Subcutaneous abdominal adipose tissue (tissue), 5 donors: ENCODE data around the gene LGALS3BP.
"Not testable (repeated sequence)": the region's sequence is repeated elsewhere in the genome, so short reads cannot be mapped to it uniquely, and the experiment has no call there.

ENCODE experiments used
- H3K27ac ChIP-seq: one replicate; pipeline ENCODE4 v1.7.0; 2013; ENCODE audit warnings: low read depth, mild to moderate bottlenecking, inconsistent platforms, low read length, moderate library complexity
- H3K27me3 ChIP-seq, 5 donors: one replicate each; pipeline ENCODE4 v1.7.0; 2013; ENCODE audit warnings: low read length in 5 of 5, inconsistent platforms in 1 of 5; ENCODE audit not compliant: control insufficient read depth in 5 of 5, insufficient read depth in 4 of 5
- H3K36me3 ChIP-seq, 5 donors: one replicate each; pipeline ENCODE4 v1.7.0; 2013; ENCODE audit warnings: low read length in 5 of 5; ENCODE audit not compliant: control insufficient read depth in 5 of 5, insufficient read depth in 5 of 5
- H3K4me1 ChIP-seq, 5 donors: one replicate each; pipeline ENCODE4 v1.7.0; 2013; ENCODE audit warnings: low read length in 5 of 5, mild to moderate bottlenecking in 3 of 5, moderate library complexity in 1 of 5; ENCODE audit not compliant: control insufficient read depth in 5 of 5, insufficient read depth in 5 of 5
- H3K4me3 ChIP-seq, 5 donors: one replicate each; pipeline ENCODE4 v1.7.0; 2013; ENCODE audit warnings: low read length in 5 of 5, low read depth in 1 of 5
- H3K9ac ChIP-seq, 5 donors: one replicate each; pipeline ENCODE4 v1.7.0; 2013; ENCODE audit warnings: low read length in 5 of 5, mild to moderate bottlenecking in 4 of 5, moderate library complexity in 3 of 5
- H3K9me3 ChIP-seq, 5 donors: one replicate each; pipeline ENCODE4 v1.7.0; 2013; ENCODE audit warnings: low read length in 5 of 5; ENCODE audit not compliant: control insufficient read depth in 5 of 5
- donor health status: healthy.
- donor health status: healthy.
- donor health status: healthy.
- donor health status: healthy.
- donor health status: healthy.

LGALS3BP gene

DNA sequence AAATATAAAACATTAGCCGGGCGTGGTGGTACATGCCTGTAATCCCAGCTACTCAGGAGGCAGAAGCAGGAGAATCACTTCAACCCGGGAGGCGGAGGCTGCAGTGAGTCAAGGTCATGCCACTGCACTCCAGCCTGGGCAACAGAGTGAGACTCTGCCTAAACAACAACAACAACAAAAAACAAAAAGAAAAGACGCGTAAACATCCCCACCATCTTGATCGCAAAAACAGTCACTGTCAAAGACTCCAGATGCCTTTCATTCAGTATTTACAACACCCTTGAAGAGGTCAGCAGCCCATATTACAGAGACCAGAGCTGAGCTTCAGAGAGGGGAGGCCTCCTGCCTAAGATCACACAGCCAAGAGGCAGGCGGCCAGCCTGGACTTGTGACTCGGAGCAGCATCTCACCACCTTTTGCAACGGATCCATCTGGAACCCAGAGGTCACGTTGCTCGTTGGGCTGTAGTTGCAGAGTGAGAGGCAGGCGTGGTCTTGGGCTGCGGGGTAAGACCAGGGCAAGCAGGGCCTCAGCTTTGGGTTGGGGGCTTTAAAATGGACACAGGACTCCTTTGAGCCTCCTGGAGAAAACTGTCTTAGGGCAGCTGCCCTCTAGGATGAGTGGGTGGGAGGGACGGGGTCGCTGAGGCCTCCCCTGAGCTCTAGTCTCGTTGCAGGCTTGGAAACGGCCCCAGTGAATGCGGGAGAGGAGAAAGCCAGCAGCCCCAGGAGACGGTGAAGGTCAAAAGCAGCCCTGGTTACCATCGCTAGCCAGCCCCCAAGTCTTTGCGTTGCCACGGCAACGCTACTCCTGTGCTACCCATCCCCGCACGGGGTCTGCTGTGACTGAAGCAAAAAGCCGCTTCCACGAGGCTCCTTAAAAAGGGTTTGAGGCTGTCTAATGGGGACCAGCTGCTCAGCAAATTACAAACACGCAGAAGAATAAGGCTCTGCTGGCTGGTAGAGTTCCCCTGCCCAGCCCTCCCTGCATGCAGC lies 26.1 kb downstream of the LGALS3BP start:
- Histone ChIP-seq H3K4me1 (peaks cover 3 to 22% (median 10%) of the 10 kb centered on the region in 5 donors), H3K9ac (no peak overlapping the region), H3K9me3 (peaks cover 3 to 19% (median 18%) of the 10 kb centered on the region in 5 donors), H3K36me3 (no peaks in the 10 kb centered on the region), H3K27me3 (peaks cover 0 to 6% (median 0%) of the 10 kb centered on the region in 5 donors), H3K27ac (no peak overlapping the region), H3K4me3 (no peak overlapping the region)

- H3K4me3 ChIP-seq, result no peak overlapping the region
- H3K9ac ChIP-seq, result peak overlapping the region in 1 of 5 donors; percentile 36
- H3K27ac ChIP-seq, result no peak overlapping the region
- no peaks in the 10 kb centered on the region for H3K36me3 ChIP-seq
- peaks cover 3 to 22% (median 10%) of the 10 kb centered on the region in 5 donors for H3K4me1 ChIP-seq
- H3K9me3 ChIP-seq, result peaks cover 3 to 19% (median 18%) of the 10 kb centered on the region in 5 donors
- H3K27me3 ChIP-seq, result peaks cover 0 to 6% (median 0%) of the 10 kb centered on the region in 5 donors
Measured at GRCh38 chr17:78952706-78953105, 27.0 kb downstream of the LGALS3BP start.

- H3K4me3 ChIP-seq, result no peak overlapping the region
- no peak overlapping the region for H3K9ac ChIP-seq
- H3K36me3 ChIP-seq, result no peaks in the 10 kb centered on the region
- H3K4me1 ChIP-seq, result peaks cover 3 to 22% (median 10%) of the 10 kb centered on the region in 5 donors
- H3K27me3 ChIP-seq, result peaks cover 0 to 6% (median 0%) of the 10 kb centered on the region in 5 donors
- H3K27ac ChIP-seq, result no peak overlapping the region
- H3K9me3 ChIP-seq, result peaks cover 3 to 19% (median 18%) of the 10 kb centered on the region in 5 donors
Measured at GRCh38 chr17:78951967-78952551, 27.7 kb downstream of the LGALS3BP start.

DNA sequence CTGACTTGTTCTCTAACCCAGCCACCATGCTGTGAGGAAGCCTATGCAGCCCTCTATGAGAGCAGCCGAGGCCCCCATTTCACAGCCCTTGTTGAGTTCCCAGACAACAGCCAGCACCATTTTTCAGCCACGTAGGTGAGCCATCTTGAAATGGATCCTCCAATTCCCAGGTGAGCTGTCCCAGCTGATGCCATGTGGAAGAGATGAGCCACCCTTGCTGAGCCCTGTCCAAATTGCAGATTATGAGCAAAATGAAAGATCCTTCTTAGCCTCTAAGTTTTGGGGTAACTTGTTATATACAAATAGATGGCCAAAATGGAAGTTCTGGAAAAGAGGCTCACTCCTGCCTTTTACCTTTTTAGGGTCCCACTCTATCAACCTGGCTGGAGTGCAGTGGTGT lies 28.9 kb downstream of the LGALS3BP start:
- H3K36me3 ChIP-seq, result no peaks in the 10 kb centered on the region
- H3K9me3 ChIP-seq, result peaks cover 3 to 19% (median 18%) of the 10 kb centered on the region in 5 donors
- no peak overlapping the region for H3K27ac ChIP-seq
- peaks cover 0 to 6% (median 0%) of the 10 kb centered on the region in 5 donors for H3K27me3 ChIP-seq
- peak overlapping the region in 1 of 5 donors; percentile 9 for H3K4me3 ChIP-seq
- H3K4me1 ChIP-seq, result peaks cover 3 to 28% (median 12%) of the 10 kb centered on the region in 5 donors
- no peak overlapping the region for H3K9ac ChIP-seq

GRCh38 chr17:78947235-78948149 lies 32.2 kb downstream of the LGALS3BP start:
- Histone ChIP-seq H3K27me3 (peaks cover 0 to under 1% (median 0%) of the 10 kb centered on the region in 5 donors), H3K27ac (no peak overlapping the region), H3K9me3 (peaks cover 3 to 19% (median 18%) of the 10 kb centered on the region in 5 donors), H3K4me1 (peaks cover 3 to 17% (median 8%) of the 10 kb centered on the region in 5 donors), H3K4me3 (no peak overlapping the region), H3K36me3 (no peaks in the 10 kb centered on the region), H3K9ac (no peak overlapping the region)

DNA sequence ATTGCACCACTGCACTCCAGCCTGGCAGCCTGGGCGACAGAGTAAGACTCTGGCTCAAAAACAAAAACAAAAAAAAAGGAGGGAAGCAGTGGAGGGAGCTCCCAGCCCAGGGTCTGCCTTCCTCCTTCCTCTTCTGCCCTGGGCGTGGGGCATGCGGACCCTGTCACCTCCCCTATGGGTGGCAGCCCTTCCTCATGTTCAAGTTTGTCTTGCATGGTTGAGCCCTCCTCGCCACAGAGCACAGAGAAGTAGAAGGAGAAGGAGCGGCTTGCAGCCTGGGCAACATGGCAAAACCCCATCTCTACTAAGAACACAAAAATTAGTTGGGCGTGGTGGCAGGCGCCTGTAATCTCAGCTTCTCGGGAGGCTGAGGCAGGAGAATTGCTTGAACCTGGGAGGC lies 33.1 kb downstream of the LGALS3BP start:
- H3K9me3 ChIP-seq, result peaks cover 3 to 19% (median 18%) of the 10 kb centered on the region in 5 donors
- H3K4me3 ChIP-seq, result no peak overlapping the region
- no peaks in the 10 kb centered on the region for H3K36me3 ChIP-seq
- H3K9ac ChIP-seq, result no peak overlapping the region
- no peaks in the 10 kb centered on the region for H3K27me3 ChIP-seq
- H3K4me1 ChIP-seq, result peaks cover under 1 to 9% (median 7%) of the 10 kb centered on the region in 5 donors
- H3K27ac ChIP-seq, result no peak overlapping the region

GRCh38 chr17:78946131-78946530 lies 33.6 kb downstream of the LGALS3BP start:
- Histone ChIP-seq H3K27me3 (no peaks in the 10 kb centered on the region), H3K27ac (no peak overlapping the region), H3K4me3 (no peak overlapping the region), H3K9ac (no peak overlapping the region), H3K9me3 (peaks cover 3 to 14% (median 13%) of the 10 kb centered on the region in 5 donors), H3K4me1 (peaks cover 0 to 8% (median 6%) of the 10 kb centered on the region in 5 donors), H3K36me3 (no peaks in the 10 kb centered on the region)

DNA sequence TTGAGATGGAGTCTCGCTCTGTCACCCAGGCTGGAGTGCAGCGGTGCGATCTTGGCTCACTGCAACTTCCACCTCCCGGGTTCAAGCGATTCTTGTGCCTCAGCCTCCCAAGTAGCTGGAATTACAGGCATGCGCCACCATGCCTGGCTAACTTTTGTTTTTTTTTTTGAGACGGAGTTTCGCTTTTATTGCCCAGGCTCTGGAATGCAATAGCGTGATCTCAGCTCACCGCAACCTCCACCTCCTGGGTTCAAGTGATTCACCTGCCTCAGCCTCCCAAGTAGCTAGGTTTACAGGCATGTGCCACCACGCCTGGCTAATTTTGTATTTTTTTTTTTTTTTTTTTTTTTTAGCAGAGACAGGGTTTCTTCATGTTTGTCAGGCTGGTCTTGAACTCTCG lies 34.3 kb downstream of the LGALS3BP start:
- not testable (repeated sequence) for H3K36me3 ChIP-seq, H3K4me3 ChIP-seq, H3K27ac ChIP-seq, H3K9me3 ChIP-seq, H3K27me3 ChIP-seq, H3K9ac ChIP-seq
- peaks cover 0 to 11% (median 7%) of the 10 kb centered on the region in 5 donors for H3K4me1 ChIP-seq

DNA sequence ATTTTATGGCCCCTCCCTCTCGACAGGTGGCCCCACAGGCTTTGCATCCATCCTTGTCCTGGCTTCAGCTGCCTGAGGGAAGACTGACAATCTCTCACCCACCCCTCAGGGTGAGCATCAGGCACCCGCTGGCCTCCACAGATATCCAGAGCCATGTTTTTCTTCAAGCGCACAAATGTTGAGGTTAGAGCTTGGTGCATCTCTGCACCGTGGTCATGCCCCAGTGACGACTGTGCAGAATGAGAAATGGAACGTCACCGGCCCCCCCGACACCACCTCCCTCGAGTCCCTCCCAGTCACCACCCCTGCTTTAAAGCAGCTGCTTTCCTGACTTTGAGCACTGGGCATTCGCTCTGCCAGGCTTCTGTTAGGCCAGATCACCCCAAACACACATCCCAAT lies 34.8 kb downstream of the LGALS3BP start:
- Histone ChIP-seq H3K36me3 (no peaks in the 10 kb centered on the region), H3K4me1 (peaks cover 0 to 12% (median 7%) of the 10 kb centered on the region in 5 donors)

More for the DNA sequence above, 34.8 kb downstream of the LGALS3BP start:
- no peak overlapping the region for H3K9ac ChIP-seq
- no peak overlapping the region for H3K27ac ChIP-seq
- peaks cover 0 to 2% (median 2%) of the 10 kb centered on the region in 5 donors for H3K9me3 ChIP-seq
- peaks cover 0 to 3% (median 0%) of the 10 kb centered on the region in 5 donors for H3K27me3 ChIP-seq
- no peak overlapping the region for H3K4me3 ChIP-seq
